OCI-M1 (cell line): Measurements from ENCODE around the gene LRRC45.
A peak's percentile ranks its signal among the peaks of the same experiment; 100 is the strongest.

ENCODE experiments used
- DNase-seq: peaks from one replicate; lab custom pipeline; 2025; lab: John Stamatoyannopoulos, UW

LRRC45 gene

GRCh38 chr17:82051776-82052637, 28.9 kb downstream of the LRRC45 start, which contains the start of the genes GPS1 and RFNG:
Gene GPS1, plus strand, starts transcription at chr17:82051898. Its CDS starts 34 bp downstream, at chr17:82051932.
Gene RFNG, minus strand, starts transcription at chr17:82051811. Its CDS starts 45 bp downstream, at chr17:82051766.
- peak; percentile 75 for DNase-seq

GRCh38 chr17:82052638-82053059, 29.5 kb downstream of the LRRC45 start:
- DNase-seq: no peak

GRCh38 chr17:82053130-82053529, 30.0 kb downstream of the LRRC45 start:
- DNase-seq: no peak

GRCh38 chr17:82053556-82054263, 30.6 kb downstream of the LRRC45 start:
- DNase-seq: no peak

GRCh38 chr17:82054351-82055022, 31.4 kb downstream of the LRRC45 start:
- DNase-seq: no peak

GRCh38 chr17:82055023-82055964, 32.2 kb downstream of the LRRC45 start:
- DNase-seq: no peak

GRCh38 chr17:82055965-82056728, 33.0 kb downstream of the LRRC45 start:
- DNase-seq: no peak

GRCh38 chr17:82056729-82057621, 33.9 kb downstream of the LRRC45 start:
- DNase-seq: no peak

- no peak for DNase-seq
These were observed 35.2 kb downstream of the LRRC45 start for GRCh38 chr17:82058230-82058854.

GRCh38 chr17:82058855-82059249, 35.7 kb downstream of the LRRC45 start:
- no peak for DNase-seq

GRCh38 chr17:82059272-82060000, 36.3 kb downstream of the LRRC45 start:
- DNase-seq: no peak

GRCh38 chr17:82060001-82060380, 36.9 kb downstream of the LRRC45 start:
- no peak for DNase-seq

GRCh38 chr17:82060614-82061013, 37.5 kb downstream of the LRRC45 start:
- DNase-seq: no peak

- no peak for DNase-seq
These were observed 38.2 kb downstream of the LRRC45 start for GRCh38 chr17:82061047-82061925.

- no peak for DNase-seq
These were observed 39.2 kb downstream of the LRRC45 start for GRCh38 chr17:82062076-82062983.

- no peak for DNase-seq
These were observed 39.9 kb downstream of the LRRC45 start for GRCh38 chr17:82062984-82063368.
